Mucosa of descending colon (tissue), 3 donors: ENCODE measurements around the gene COL21A1. TPM values are rescaled to one million over a fixed set of nuclear protein-coding genes. Genes with fewer than 3 reads are reported as not detected.
A peak's percentile ranks its signal among the peaks of the same experiment; 100 is the strongest.

ENCODE experiments used
- ATAC-seq: fragments of 200-7000 bp; cut with Tn5 transposase; one replicate; pipeline ENCODE4 v1.9.1; 2020; ENCODE audit warnings: mild to moderate bottlenecking, moderate library complexity
- DNase-seq, 3 donors: peaks; one replicate each; pipeline ENCODE4 v3.0.0-alpha.2; 2020
- H3K36me3 ChIP-seq: fragments of 200-600 bp; one replicate; pipeline ENCODE4 v1.8.0; 2021; ENCODE audit warnings: low read depth, mild to moderate bottlenecking
- H3K4me1 ChIP-seq: fragments of 200-600 bp; one replicate; pipeline ENCODE4 v1.8.0; 2021; ENCODE audit warnings: low read depth, mild to moderate bottlenecking
- H3K4me3 ChIP-seq: fragments of 200-600 bp; one replicate; pipeline ENCODE4 v1.8.0; 2021; ENCODE audit warnings: mild to moderate bottlenecking
- H3K9me3 ChIP-seq: fragments of 200-600 bp; one replicate; pipeline ENCODE4 v1.8.0; 2021; ENCODE audit warnings: mild to moderate bottlenecking
- CTCF ChIP-seq: fragments of 200-600 bp; IDR thresholded peaks from one replicate; pipeline ENCODE4 v1.8.0; 2022; ENCODE audit warnings: antibody characterized with exemption, mild to moderate bottlenecking
- intact Hi-C, 2 donors: fragments of 100-400 bp; cut with DNase I in 1 of 2; cut with micrococcal nuclease in 1 of 2; formaldehyde crosslinking; loops; one replicate each; pipeline versions ENCODE4 v1.11.0 to v1.11.1; 2022; cut with DNase I, micrococcal nuclease
- total RNA-seq, 3 donors: library from RNA; stranded (reverse); fragmentation: NEBNext Ultra II Directional in 2 of 3; extraction: Animal tissue kit (Norgen Biotek cat#: 25700) in 2 of 3; gene quantifications; one replicate each; pipeline versions ENCODE4 v1.2.1 to v1.2.4, GENCODE V29; 2021 to 2023
- donor health status: DM: no; HTN: no; CAD: no; lungs with moderate emphysema.
- donor health status: DM: no; HTN: no; CAD: no.
- donor health status: DM: no; HTN: yes; CAD: no.

The COL21A1 gene
- total RNA-seq, 3 donors from 2014 or later: 0.35 to 20.5 (median 2.1) TPM

- DNase-seq: no peak
- Histone ChIP-seq H3K4me3 (no peak overlapping the region), H3K4me1 (no peaks in the 10 kb centered on the region), H3K9me3 (no peaks in the 10 kb centered on the region), H3K36me3 (no peaks in the 10 kb centered on the region)
- TF ChIP-seq CTCF: no peak
- no peak for ATAC-seq
- intact Hi-C loops: no loop called here
Measured at GRCh38 chr6:56255349-56255748, 8.0 kb upstream of the COL21A1 start.

- ATAC-seq (no peak), DNase-seq (no peak)
- no peak overlapping the region for H3K4me3 ChIP-seq
- H3K36me3 ChIP-seq: no peaks in the 10 kb centered on the region
- intact Hi-C loops: no loop called here
- H3K9me3 ChIP-seq: no peaks in the 10 kb centered on the region
- peaks cover 5% of the 10 kb centered on the region for H3K4me1 ChIP-seq
- no peak for TF ChIP-seq CTCF
Measured at GRCh38 chr6:56250266-56250665, 2.9 kb upstream of the COL21A1 start.

- H3K4me1 ChIP-seq: peaks cover 5% of the 10 kb centered on the region
- no peak for DNase-seq
- intact Hi-C loops: no loop called here
Measured at GRCh38 chr6:56247654-56248122, 308 bp upstream of the COL21A1 start.

GRCh38 chr6:56246541-56246880 is 869 bp downstream of the COL21A1 start:
- DNase-seq (no peak), ATAC-seq (peak; percentile 74)
- peaks cover 5% of the 10 kb centered on the region for H3K4me1 ChIP-seq

More at GRCh38 chr6:56247654-56248122, 308 bp upstream of the COL21A1 start:
- ATAC-seq: no peak
- H3K36me3 ChIP-seq: no peaks in the 10 kb centered on the region
- H3K9me3 ChIP-seq: no peaks in the 10 kb centered on the region
- H3K4me3 ChIP-seq: no peak overlapping the region
- TF ChIP-seq CTCF: no peak

GRCh38 chr6:56245903-56246351 is 1.5 kb downstream of the COL21A1 start:
- H3K4me3 ChIP-seq: no peak overlapping the region
- intact Hi-C loops: no loop called here
- no peaks in the 10 kb centered on the region for H3K9me3 ChIP-seq
- DNase-seq (no peak), ATAC-seq (no peak)
- TF ChIP-seq CTCF: no peak
- no peaks in the 10 kb centered on the region for H3K36me3 ChIP-seq
- H3K4me1 ChIP-seq: peaks cover 5% of the 10 kb centered on the region

More at GRCh38 chr6:56246541-56246880, 869 bp downstream of the COL21A1 start:
- intact Hi-C loops: no loop called here
- H3K9me3 ChIP-seq: no peaks in the 10 kb centered on the region
- no peak for TF ChIP-seq CTCF
- no peaks in the 10 kb centered on the region for H3K36me3 ChIP-seq
- H3K4me3 ChIP-seq: no peak overlapping the region
